ENCODE measurements around the gene PDE11A. TPM values are rescaled to one million over a fixed set of nuclear protein-coding genes. Genes with fewer than 3 reads are reported as not detected.

PDE11A gene
- total RNA-seq, 5 donors from 2014 or later (not counting 1 experiment from before 2014, with no cell fraction given): not detected

DNA sequence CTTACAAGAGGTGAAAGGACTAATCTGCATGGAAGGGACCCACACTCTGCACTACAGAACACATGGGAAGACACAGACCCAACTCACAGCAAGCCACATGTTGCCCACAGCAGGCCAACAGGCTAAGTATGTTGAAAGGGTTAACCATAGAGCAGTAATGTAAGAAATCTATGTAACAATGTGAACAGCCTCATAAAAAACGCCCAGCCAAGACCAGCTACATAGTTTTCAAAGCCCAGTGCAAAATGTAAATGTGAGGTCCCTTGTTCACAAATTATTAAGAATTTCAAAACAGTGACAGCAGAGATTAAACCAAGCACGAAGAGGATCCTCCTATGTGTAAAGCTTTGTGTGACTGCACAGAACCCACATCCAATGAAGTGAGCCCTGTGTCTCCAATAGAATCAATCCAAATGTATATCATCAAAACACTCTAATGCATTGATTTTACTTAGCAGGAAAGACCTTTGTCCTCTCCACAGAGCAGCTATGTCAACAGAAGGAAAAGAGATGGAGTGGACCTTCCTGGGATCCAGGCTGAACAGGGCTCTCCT lies 469.9 kb downstream of the PDE11A start:
- H3K27me3 Mint-ChIP-seq: peaks cover 4 to 13% of the 10 kb centered on the region in 2 donors
- no peak overlapping the region for H3K4me3 Mint-ChIP-seq
- WGBS (ENCODE audit: insufficient coverage): 100% methylated on average over 1 of the region's 2 CpGs
- Histone ChIP-seq H3K36me3 (ENCODE audit: control insufficient read depth in 2 of 2, extremely low read depth in 1 of 2, insufficient read depth in 1 of 2, low read length in 1 of 2) (no peaks in the 10 kb centered on the region), H3K27ac (ENCODE audit: low read length) (no peak overlapping the region), H3K4me3 (ENCODE audit: control insufficient read depth in 1 of 2, extremely low read depth in 1 of 2, low read length in 1 of 2) (no peak overlapping the region), H3K9me3 (no peaks in the 10 kb centered on the region), H3K27me3 (replicated peaks in 1 of 2; ENCODE audit: control insufficient read depth in 2 of 2, extremely low read depth in 1 of 2, insufficient read depth in 2 of 2, low read length in 1 of 2) (no peaks in the 10 kb centered on the region), H3K4me1 (ENCODE audit: control insufficient read depth in 1 of 2, extremely low read depth in 1 of 2, insufficient read depth in 2 of 2, low read length in 2 of 2) (no peaks in the 10 kb centered on the region)
- ChIA-PET POLR2A (no interaction called here), CTCF (interaction anchor here in 1 of 2 donors (0.5 kb wide), 1 partner anchor 167 kb away, joined by 4 read pairs; no protein-coding TSS in a partner anchor)
- no peak overlapping the region for H3K27ac Mint-ChIP-seq
- ATAC-seq (replicated peaks in 1 of 4): no peak
- H3K36me3 Mint-ChIP-seq: peaks cover 2% of the 10 kb centered on the region
- H3K9me3 Mint-ChIP-seq: peaks cover 0 to 6% (median 0%) of the 10 kb centered on the region in 3 donors
- no peak for DNase-seq
- no peaks in the 10 kb centered on the region for H3K4me1 Mint-ChIP-seq

GRCh38 chr2:177600917-177601316 lies 471.7 kb downstream of the PDE11A start:
- DNase-seq (no peak), ATAC-seq (replicated peaks in 1 of 4) (no peak)
- Mint-ChIP-seq H3K4me3 (no peak overlapping the region), H3K27ac (no peak overlapping the region), H3K9me3 (peaks cover 0 to 6% (median 0%) of the 10 kb centered on the region in 3 donors), H3K36me3 (no peaks in the 10 kb centered on the region), H3K27me3 (peaks cover 4 to 11% of the 10 kb centered on the region in 2 donors), H3K4me1 (no peaks in the 10 kb centered on the region)
- ChIA-PET CTCF (no interaction called here), POLR2A (interaction anchor here in 1 of 2 donors (0.7 kb wide), 1 partner anchor 9 kb away, joined by 4 read pairs; no protein-coding TSS in a partner anchor)
- no peaks in the 10 kb centered on the region for H3K9me3 ChIP-seq
- H3K4me1 ChIP-seq (ENCODE audit: control insufficient read depth in 1 of 2, extremely low read depth in 1 of 2, insufficient read depth in 2 of 2, low read length in 2 of 2): no peaks in the 10 kb centered on the region
- H3K27ac ChIP-seq (ENCODE audit: low read length): no peak overlapping the region
- no peaks in the 10 kb centered on the region for H3K36me3 ChIP-seq (ENCODE audit: control insufficient read depth in 2 of 2, extremely low read depth in 1 of 2, insufficient read depth in 1 of 2, low read length in 1 of 2)
- no peak overlapping the region for H3K4me3 ChIP-seq (ENCODE audit: control insufficient read depth in 1 of 2, extremely low read depth in 1 of 2, low read length in 1 of 2)
- no peaks in the 10 kb centered on the region for H3K27me3 ChIP-seq (replicated peaks in 1 of 2; ENCODE audit: control insufficient read depth in 2 of 2, extremely low read depth in 1 of 2, insufficient read depth in 2 of 2, low read length in 1 of 2)
- WGBS (ENCODE audit: insufficient coverage): 67% methylated on average over 1 of the region's 2 CpGs

GRCh38 chr2:177599956-177600355 lies 472.6 kb downstream of the PDE11A start:
- no peak overlapping the region for H3K4me3 Mint-ChIP-seq
- DNase-seq (no peak), ATAC-seq (replicated peaks in 1 of 4) (no peak)
- H3K27ac ChIP-seq (ENCODE audit: low read length): no peak overlapping the region
- H3K4me1 ChIP-seq (ENCODE audit: control insufficient read depth in 1 of 2, extremely low read depth in 1 of 2, insufficient read depth in 2 of 2, low read length in 2 of 2): no peaks in the 10 kb centered on the region
- H3K27ac Mint-ChIP-seq: no peak overlapping the region
- H3K4me3 ChIP-seq (ENCODE audit: control insufficient read depth in 1 of 2, extremely low read depth in 1 of 2, low read length in 1 of 2): no peak overlapping the region
- no peaks in the 10 kb centered on the region for H3K9me3 ChIP-seq
- no peaks in the 10 kb centered on the region for H3K36me3 Mint-ChIP-seq
- H3K27me3 Mint-ChIP-seq: peaks cover 4 to 11% of the 10 kb centered on the region in 2 donors
- no peaks in the 10 kb centered on the region for H3K36me3 ChIP-seq (ENCODE audit: control insufficient read depth in 2 of 2, extremely low read depth in 1 of 2, insufficient read depth in 1 of 2, low read length in 1 of 2)
- H3K4me1 Mint-ChIP-seq: no peaks in the 10 kb centered on the region
- peaks cover 0 to 6% (median 0%) of the 10 kb centered on the region in 3 donors for H3K9me3 Mint-ChIP-seq
- ChIA-PET POLR2A (no interaction called here), CTCF (interaction anchor here in 1 of 2 donors (0.7 kb wide), 1 partner anchor 35 kb away, joined by 3 read pairs; no protein-coding TSS in a partner anchor)
- WGBS (ENCODE audit: insufficient coverage): no CpG with 5 or more reads among the region's 2 CpGs
- H3K27me3 ChIP-seq (replicated peaks in 1 of 2; ENCODE audit: control insufficient read depth in 2 of 2, extremely low read depth in 1 of 2, insufficient read depth in 2 of 2, low read length in 1 of 2): no peaks in the 10 kb centered on the region

- Mint-ChIP-seq H3K27ac (no peak overlapping the region), H3K4me3 (no peak overlapping the region), H3K27me3 (peaks cover 4 to 11% of the 10 kb centered on the region in 2 donors), H3K4me1 (no peaks in the 10 kb centered on the region), H3K9me3 (peaks cover 0 to 6% (median 0%) of the 10 kb centered on the region in 3 donors), H3K36me3 (no peaks in the 10 kb centered on the region)
- CTCF ChIA-PET: no interaction called here
- Histone ChIP-seq H3K27ac (ENCODE audit: low read length) (no peak overlapping the region), H3K36me3 (ENCODE audit: control insufficient read depth in 2 of 2, extremely low read depth in 1 of 2, insufficient read depth in 1 of 2, low read length in 1 of 2) (no peaks in the 10 kb centered on the region), H3K4me3 (ENCODE audit: control insufficient read depth in 1 of 2, extremely low read depth in 1 of 2, low read length in 1 of 2) (no peak overlapping the region), H3K27me3 (replicated peaks in 1 of 2; ENCODE audit: control insufficient read depth in 2 of 2, extremely low read depth in 1 of 2, insufficient read depth in 2 of 2, low read length in 1 of 2) (no peaks in the 10 kb centered on the region), H3K9me3 (no peaks in the 10 kb centered on the region), H3K4me1 (ENCODE audit: control insufficient read depth in 1 of 2, extremely low read depth in 1 of 2, insufficient read depth in 2 of 2, low read length in 2 of 2) (no peaks in the 10 kb centered on the region)
- DNase-seq (no peak), ATAC-seq (replicated peaks in 1 of 4) (no peak)
- 60% methylated on average over 3 of the region's 3 CpGs for WGBS (ENCODE audit: insufficient coverage)
- POLR2A ChIA-PET: no interaction called here
Observed at GRCh38 chr2:177599139-177599688, 473.4 kb downstream of the PDE11A start.

- CTCF ChIA-PET: no interaction called here
- 100% methylated on average over 1 of the region's 4 CpGs for WGBS (ENCODE audit: insufficient coverage)
- POLR2A ChIA-PET: no interaction called here
Observed at GRCh38 chr2:177598326-177599138, 474.0 kb downstream of the PDE11A start.

GRCh38 chr2:177597759-177598158 lies 474.8 kb downstream of the PDE11A start:
- 80% methylated on average over 4 of the region's 6 CpGs for WGBS (ENCODE audit: insufficient coverage)
- DNase-seq (no peak), ATAC-seq (replicated peaks in 1 of 4) (no peak)
- Histone ChIP-seq H3K9me3 (no peaks in the 10 kb centered on the region), H3K27ac (ENCODE audit: low read length) (no peak overlapping the region), H3K4me3 (ENCODE audit: control insufficient read depth in 1 of 2, extremely low read depth in 1 of 2, low read length in 1 of 2) (no peak overlapping the region), H3K27me3 (replicated peaks in 1 of 2; ENCODE audit: control insufficient read depth in 2 of 2, extremely low read depth in 1 of 2, insufficient read depth in 2 of 2, low read length in 1 of 2) (no peaks in the 10 kb centered on the region), H3K4me1 (ENCODE audit: control insufficient read depth in 1 of 2, extremely low read depth in 1 of 2, insufficient read depth in 2 of 2, low read length in 2 of 2) (no peaks in the 10 kb centered on the region), H3K36me3 (ENCODE audit: control insufficient read depth in 2 of 2, extremely low read depth in 1 of 2, insufficient read depth in 1 of 2, low read length in 1 of 2) (no peaks in the 10 kb centered on the region)
- Mint-ChIP-seq H3K4me1 (no peaks in the 10 kb centered on the region), H3K27me3 (peaks cover 11 to 15% of the 10 kb centered on the region in 2 donors), H3K9me3 (peaks cover 0 to 6% (median 0%) of the 10 kb centered on the region in 3 donors), H3K4me3 (no peak overlapping the region), H3K27ac (no peak overlapping the region), H3K36me3 (no peaks in the 10 kb centered on the region)
- POLR2A ChIA-PET: no interaction called here
- CTCF ChIA-PET: no interaction called here

More at GRCh38 chr2:177598326-177599138, 474.0 kb downstream of the PDE11A start:
- H3K4me1 Mint-ChIP-seq: no peaks in the 10 kb centered on the region
- no peak overlapping the region for H3K4me3 ChIP-seq (ENCODE audit: control insufficient read depth in 1 of 2, extremely low read depth in 1 of 2, low read length in 1 of 2)
- H3K9me3 Mint-ChIP-seq: peaks cover 0 to 6% (median 0%) of the 10 kb centered on the region in 3 donors
- H3K36me3 ChIP-seq (ENCODE audit: control insufficient read depth in 2 of 2, extremely low read depth in 1 of 2, insufficient read depth in 1 of 2, low read length in 1 of 2): no peaks in the 10 kb centered on the region
- no peak for ATAC-seq (replicated peaks in 1 of 4)
- peaks cover 10 to 11% of the 10 kb centered on the region in 2 donors for H3K27me3 Mint-ChIP-seq
- DNase-seq: no peak
- H3K27ac Mint-ChIP-seq: no peak overlapping the region
- H3K9me3 ChIP-seq: no peaks in the 10 kb centered on the region
- no peaks in the 10 kb centered on the region for H3K36me3 Mint-ChIP-seq
- H3K27me3 ChIP-seq (replicated peaks in 1 of 2; ENCODE audit: control insufficient read depth in 2 of 2, extremely low read depth in 1 of 2, insufficient read depth in 2 of 2, low read length in 1 of 2): no peaks in the 10 kb centered on the region
- no peak overlapping the region for H3K27ac ChIP-seq (ENCODE audit: low read length)
- H3K4me1 ChIP-seq (ENCODE audit: control insufficient read depth in 1 of 2, extremely low read depth in 1 of 2, insufficient read depth in 2 of 2, low read length in 2 of 2): no peaks in the 10 kb centered on the region
- H3K4me3 Mint-ChIP-seq: no peak overlapping the region

Data from T-cell (primary cell).